Mesothelial cell of epicardium (in vitro differentiated cells): ENCODE results near the gene LNPEP. TPM values are rescaled to one million over a fixed set of nuclear protein-coding genes. Genes with fewer than 3 reads are reported as not detected.
A peak's percentile ranks its signal among the peaks of the same experiment; 100 is the strongest.

Experiments
- DNase-seq, 2 experiments: peaks; one replicate each; pipeline ENCODE4 v3.0.0; 2021; ENCODE audit warnings: low spot score in 2 of 2; ENCODE audit not compliant: unreplicated experiment in 2 of 2
- H3K27ac Mint-ChIP-seq: 2 replicates; pipeline ENCODE4 v1.8.0; 2021; ENCODE audit warnings: mixed read lengths
- H3K27me3 Mint-ChIP-seq: 2 replicates; pipeline ENCODE4 v1.8.0; 2021; ENCODE audit warnings: low read depth, mixed read lengths
- H3K36me3 Mint-ChIP-seq: 2 replicates; pipeline ENCODE4 v1.8.0; 2021; ENCODE audit warnings: mixed read lengths
- H3K4me1 Mint-ChIP-seq: 2 replicates; pipeline ENCODE4 v1.8.0; 2021; ENCODE audit warnings: mixed read lengths
- H3K4me3 Mint-ChIP-seq: 2 replicates; pipeline ENCODE4 v1.8.0; 2021; ENCODE audit warnings: mild to moderate bottlenecking, moderate library complexity, mixed read lengths
- H3K9me3 Mint-ChIP-seq: 2 replicates; pipeline ENCODE4 v1.8.0; 2021; ENCODE audit warnings: mixed read lengths
- CTCF ChIP-seq: fragments of 200-600 bp; sonication (generic); IDR thresholded peaks from one replicate; pipeline ENCODE4 v1.5.0; 2021; ENCODE audit warnings: antibody characterized with exemption; ENCODE audit not compliant: unreplicated experiment
- total RNA-seq: library from RNA; stranded (reverse); gene quantifications from 3 replicates; pipeline ENCODE4 v1.2.1, GENCODE V29; 2021

LNPEP gene
- total RNA-seq: 35.4 to 37.3 TPM (median 35.6 TPM) in 3 replicates

- DNase-seq: peak; percentile 85 to 95
- no peak for TF ChIP-seq CTCF
- H3K4me1 Mint-ChIP-seq: peaks cover 52% of the 10 kb centered on the region
- no peaks in the 10 kb centered on the region for H3K36me3 Mint-ChIP-seq
- peak within 1 kb of the TSS; percentile 99 for H3K27ac Mint-ChIP-seq
- H3K27me3 Mint-ChIP-seq: no peaks in the 10 kb centered on the region
- peak within 1 kb of the TSS; percentile 94 for H3K4me3 Mint-ChIP-seq
- no peaks in the 10 kb centered on the region for H3K9me3 Mint-ChIP-seq
Observed at GRCh38 chr5:96935559-96936430, at the start of gene LNPEP. TSS of gene LNPEP (plus strand) at chr5:96936080. CDS start at chr5:96936156, 76 bp downstream.

GRCh38 chr5:96893342-96893741, 42.5 kb upstream of the LNPEP start:
- no peak overlapping the region for H3K27ac Mint-ChIP-seq
- H3K36me3 Mint-ChIP-seq: no peaks in the 10 kb centered on the region
- no peak overlapping the region for H3K4me3 Mint-ChIP-seq
- no peaks in the 10 kb centered on the region for H3K4me1 Mint-ChIP-seq
- peaks cover 2% of the 10 kb centered on the region for H3K27me3 Mint-ChIP-seq
- no peaks in the 10 kb centered on the region for H3K9me3 Mint-ChIP-seq
- no peak for TF ChIP-seq CTCF
- no peak for DNase-seq

GRCh38 chr5:96896276-96896675, 39.6 kb upstream of the LNPEP start:
- no peaks in the 10 kb centered on the region for H3K36me3 Mint-ChIP-seq
- no peaks in the 10 kb centered on the region for H3K4me1 Mint-ChIP-seq
- no peak overlapping the region for H3K27ac Mint-ChIP-seq
- H3K4me3 Mint-ChIP-seq: no peak overlapping the region
- no peaks in the 10 kb centered on the region for H3K9me3 Mint-ChIP-seq
- DNase-seq: no peak
- no peaks in the 10 kb centered on the region for H3K27me3 Mint-ChIP-seq
- TF ChIP-seq CTCF: no peak

GRCh38 chr5:96896806-96897205, 39.1 kb upstream of the LNPEP start:
- Mint-ChIP-seq H3K36me3 (no peaks in the 10 kb centered on the region), H3K4me1 (no peaks in the 10 kb centered on the region), H3K9me3 (no peaks in the 10 kb centered on the region), H3K27ac (no peak overlapping the region), H3K4me3 (no peak overlapping the region), H3K27me3 (no peaks in the 10 kb centered on the region)
- DNase-seq: no peak
- TF ChIP-seq CTCF: no peak

GRCh38 chr5:96901384-96901783, 34.5 kb upstream of the LNPEP start:
- DNase-seq: no peak

More at GRCh38 chr5:96901384-96901783, 34.5 kb upstream of the LNPEP start:
- no peaks in the 10 kb centered on the region for H3K4me1 Mint-ChIP-seq
- no peak overlapping the region for H3K4me3 Mint-ChIP-seq
- H3K27ac Mint-ChIP-seq: no peak overlapping the region
- TF ChIP-seq CTCF: no peak
- no peaks in the 10 kb centered on the region for H3K27me3 Mint-ChIP-seq
- no peaks in the 10 kb centered on the region for H3K36me3 Mint-ChIP-seq
- no peaks in the 10 kb centered on the region for H3K9me3 Mint-ChIP-seq
